ENCODE measurements around the gene DEPP1.

Gene DEPP1

DNA sequence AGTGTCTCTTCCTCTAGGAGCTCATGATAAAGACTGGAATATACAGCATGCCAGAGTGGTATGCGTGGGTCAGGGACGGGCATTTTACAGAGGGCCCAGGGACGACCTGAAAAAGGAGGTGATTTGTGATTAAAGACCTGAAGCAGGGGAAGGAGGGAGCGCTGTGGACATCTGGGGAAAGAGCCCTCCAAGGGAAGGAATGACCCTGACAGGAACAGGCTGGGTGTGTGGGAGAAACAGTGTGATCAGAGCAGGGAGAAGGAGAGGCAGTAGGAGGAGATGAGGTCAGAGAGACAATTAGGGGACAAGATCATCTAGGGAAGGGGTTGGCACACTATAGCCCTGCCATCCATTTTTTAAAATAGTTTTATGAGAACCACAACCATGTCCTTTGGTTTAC lies 22.4 kb downstream of the DEPP1 start:
- Histone ChIP-seq H3K9ac (ENCODE audit: low read length in 5 of 5) (no peak overlapping the region), H3K4me3 (ENCODE audit: low read depth in 1 of 5, low read length in 5 of 5) (no peak overlapping the region), H3K27me3 (ENCODE audit: control insufficient read depth in 5 of 5, insufficient read depth in 4 of 5, low read length in 5 of 5) (no peaks in the 10 kb centered on the region), H3K27ac (ENCODE audit: low read depth, low read length) (peak overlapping the region; percentile 77), H3K36me3 (ENCODE audit: control insufficient read depth in 5 of 5, insufficient read depth in 5 of 5, low read length in 5 of 5) (peaks cover 0 to 23% (median 6%) of the 10 kb centered on the region in 5 donors), H3K9me3 (ENCODE audit: control insufficient read depth in 5 of 5, low read length in 5 of 5) (peaks cover 0 to 4% (median 3%) of the 10 kb centered on the region in 5 donors), H3K4me1 (ENCODE audit: control insufficient read depth in 5 of 5, insufficient read depth in 5 of 5, low read length in 5 of 5) (peaks cover 8 to 67% (median 63%) of the 10 kb centered on the region in 5 donors)

DNA sequence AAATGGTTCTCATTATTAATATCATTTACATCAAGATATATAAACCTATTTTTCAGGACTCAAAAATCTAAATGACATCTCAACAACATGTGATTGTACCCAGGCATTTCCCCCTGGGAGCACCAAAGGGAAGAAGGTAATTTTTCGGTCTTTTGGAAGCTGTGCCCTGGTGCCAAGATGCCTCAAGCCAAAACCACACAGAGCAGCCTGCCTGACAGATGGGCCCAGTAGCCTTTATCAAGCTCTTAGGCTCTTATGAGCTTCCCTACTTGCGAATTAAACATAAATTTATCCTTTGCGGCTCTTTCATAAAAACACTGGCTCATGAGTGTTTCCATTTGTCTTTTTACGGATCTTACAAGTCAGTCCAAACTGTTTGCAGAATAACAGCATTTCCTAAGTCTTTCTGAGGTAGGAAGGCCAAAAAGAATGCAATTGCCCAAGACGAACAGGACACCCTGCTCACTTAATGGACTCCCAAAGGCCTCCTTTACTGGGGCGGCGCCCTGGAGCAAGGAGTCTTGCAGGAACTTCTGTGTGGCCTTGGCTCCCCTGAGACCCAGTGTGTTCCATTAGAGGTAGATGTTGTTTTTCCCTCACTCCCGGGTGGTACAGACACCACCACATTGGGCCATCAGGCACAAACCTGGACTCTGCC lies 23.1 kb downstream of the DEPP1 start:
- H3K9ac ChIP-seq (ENCODE audit: low read length in 5 of 5): no peak overlapping the region
- H3K27me3 ChIP-seq (ENCODE audit: control insufficient read depth in 5 of 5, insufficient read depth in 4 of 5, low read length in 5 of 5): no peaks in the 10 kb centered on the region
- H3K9me3 ChIP-seq (ENCODE audit: control insufficient read depth in 5 of 5, low read length in 5 of 5): peaks cover 0 to 4% (median 3%) of the 10 kb centered on the region in 5 donors
- peak overlapping the region; percentile 77 for H3K27ac ChIP-seq (ENCODE audit: low read depth, low read length)
- peaks cover 0 to 26% (median 6%) of the 10 kb centered on the region in 5 donors for H3K36me3 ChIP-seq (ENCODE audit: control insufficient read depth in 5 of 5, insufficient read depth in 5 of 5, low read length in 5 of 5)
- H3K4me3 ChIP-seq (ENCODE audit: low read depth in 1 of 5, low read length in 5 of 5): no peak overlapping the region
- H3K4me1 ChIP-seq (ENCODE audit: control insufficient read depth in 5 of 5, insufficient read depth in 5 of 5, low read length in 5 of 5): peaks cover 6 to 60% (median 57%) of the 10 kb centered on the region in 5 donors

DNA sequence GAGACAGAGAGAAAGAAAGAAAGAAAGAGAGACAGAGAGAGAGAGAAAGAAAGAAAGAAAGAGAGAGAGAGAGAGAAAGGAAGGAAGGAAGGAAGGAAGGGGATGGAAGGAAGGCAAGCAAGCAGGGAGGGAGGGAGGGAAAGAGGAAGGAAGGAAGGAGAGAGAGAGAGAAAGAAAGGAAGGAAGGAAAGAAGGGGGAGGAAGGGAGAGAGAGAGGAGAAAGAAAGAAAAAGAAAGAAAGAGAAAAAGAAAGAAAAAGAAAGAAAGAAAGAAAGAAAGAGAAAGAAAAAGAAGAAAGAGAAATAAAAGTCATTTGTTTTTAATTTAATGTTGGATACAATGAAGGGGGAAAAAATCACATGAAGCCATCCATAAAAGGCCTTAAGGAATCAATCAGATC lies 23.6 kb downstream of the DEPP1 start:
- H3K27me3 ChIP-seq (ENCODE audit: control insufficient read depth in 5 of 5, insufficient read depth in 4 of 5, low read length in 5 of 5): no peaks in the 10 kb centered on the region
- peaks cover 0 to 27% (median 6%) of the 10 kb centered on the region in 5 donors for H3K36me3 ChIP-seq (ENCODE audit: control insufficient read depth in 5 of 5, insufficient read depth in 5 of 5, low read length in 5 of 5)
- peaks cover 0 to 4% (median 3%) of the 10 kb centered on the region in 5 donors for H3K9me3 ChIP-seq (ENCODE audit: control insufficient read depth in 5 of 5, low read length in 5 of 5)
- no peak overlapping the region for H3K9ac ChIP-seq (ENCODE audit: low read length in 5 of 5)
- no peak overlapping the region for H3K4me3 ChIP-seq (ENCODE audit: low read depth in 1 of 5, low read length in 5 of 5)
- peaks cover 2 to 59% (median 52%) of the 10 kb centered on the region in 5 donors for H3K4me1 ChIP-seq (ENCODE audit: control insufficient read depth in 5 of 5, insufficient read depth in 5 of 5, low read length in 5 of 5)
- peak overlapping the region; percentile 77 for H3K27ac ChIP-seq (ENCODE audit: low read depth, low read length)

DNA sequence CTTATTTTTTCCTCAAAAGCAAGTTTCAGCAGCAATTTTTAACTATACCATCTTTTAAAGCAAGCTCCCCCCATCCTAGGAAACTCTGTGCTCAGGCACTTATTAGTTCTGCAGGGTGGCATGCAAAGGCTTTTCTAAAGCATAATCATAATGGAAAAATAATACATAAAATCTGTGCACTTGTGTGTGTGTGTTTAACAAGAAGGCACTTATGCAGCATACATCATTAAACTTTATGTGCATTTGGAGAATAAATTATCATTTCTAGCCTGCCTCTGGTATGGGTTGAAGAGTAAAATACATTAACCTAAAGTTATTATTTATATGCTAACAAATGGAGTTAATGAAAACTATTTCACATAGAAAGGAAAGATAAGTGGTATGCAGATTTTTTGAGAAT lies 24.6 kb downstream of the DEPP1 start:
- no peak overlapping the region for H3K27ac ChIP-seq (ENCODE audit: low read depth, low read length)
- H3K36me3 ChIP-seq (ENCODE audit: control insufficient read depth in 5 of 5, insufficient read depth in 5 of 5, low read length in 5 of 5): peaks cover 0 to 27% (median 6%) of the 10 kb centered on the region in 5 donors
- no peaks in the 10 kb centered on the region for H3K27me3 ChIP-seq (ENCODE audit: control insufficient read depth in 5 of 5, insufficient read depth in 4 of 5, low read length in 5 of 5)
- peaks cover 2 to 62% (median 49%) of the 10 kb centered on the region in 5 donors for H3K4me1 ChIP-seq (ENCODE audit: control insufficient read depth in 5 of 5, insufficient read depth in 5 of 5, low read length in 5 of 5)
- peaks cover 0 to 4% (median 3%) of the 10 kb centered on the region in 5 donors for H3K9me3 ChIP-seq (ENCODE audit: control insufficient read depth in 5 of 5, low read length in 5 of 5)
- H3K9ac ChIP-seq (ENCODE audit: low read length in 5 of 5): no peak overlapping the region
- no peak overlapping the region for H3K4me3 ChIP-seq (ENCODE audit: low read depth in 1 of 5, low read length in 5 of 5)

DNA sequence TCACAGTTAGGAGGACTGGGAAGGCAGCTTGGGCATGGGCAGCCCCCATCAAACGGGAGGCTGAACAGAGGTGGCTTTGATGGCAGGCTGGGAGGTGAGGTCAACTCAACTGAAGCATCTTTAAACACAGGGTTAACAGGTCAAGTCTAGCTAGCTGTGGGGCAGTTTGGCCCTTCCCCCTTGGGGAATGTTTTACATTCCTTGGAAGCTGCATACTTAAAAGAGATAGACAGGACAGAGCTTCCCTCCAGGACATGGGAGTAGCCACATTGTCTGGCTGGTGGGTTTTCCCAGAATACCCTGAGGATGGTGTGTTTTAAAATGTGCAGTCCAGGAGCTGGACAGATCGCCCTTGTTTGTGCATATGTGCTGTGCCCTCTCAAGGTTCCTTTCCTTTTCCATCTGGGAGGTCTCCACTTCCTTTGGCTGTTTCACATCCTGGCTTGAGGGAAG lies 25.8 kb downstream of the DEPP1 start:
- Histone ChIP-seq H3K9me3 (ENCODE audit: control insufficient read depth in 5 of 5, low read length in 5 of 5) (peaks cover 0 to 4% (median 3%) of the 10 kb centered on the region in 5 donors), H3K27me3 (ENCODE audit: control insufficient read depth in 5 of 5, insufficient read depth in 4 of 5, low read length in 5 of 5) (no peaks in the 10 kb centered on the region), H3K36me3 (ENCODE audit: control insufficient read depth in 5 of 5, insufficient read depth in 5 of 5, low read length in 5 of 5) (peaks cover 0 to 27% (median 6%) of the 10 kb centered on the region in 5 donors), H3K4me1 (ENCODE audit: control insufficient read depth in 5 of 5, insufficient read depth in 5 of 5, low read length in 5 of 5) (peaks cover 2 to 62% (median 48%) of the 10 kb centered on the region in 5 donors), H3K27ac (ENCODE audit: low read depth, low read length) (no peak overlapping the region), H3K9ac (ENCODE audit: low read length in 5 of 5) (no peak overlapping the region), H3K4me3 (ENCODE audit: low read depth in 1 of 5, low read length in 5 of 5) (no peak overlapping the region)

DNA sequence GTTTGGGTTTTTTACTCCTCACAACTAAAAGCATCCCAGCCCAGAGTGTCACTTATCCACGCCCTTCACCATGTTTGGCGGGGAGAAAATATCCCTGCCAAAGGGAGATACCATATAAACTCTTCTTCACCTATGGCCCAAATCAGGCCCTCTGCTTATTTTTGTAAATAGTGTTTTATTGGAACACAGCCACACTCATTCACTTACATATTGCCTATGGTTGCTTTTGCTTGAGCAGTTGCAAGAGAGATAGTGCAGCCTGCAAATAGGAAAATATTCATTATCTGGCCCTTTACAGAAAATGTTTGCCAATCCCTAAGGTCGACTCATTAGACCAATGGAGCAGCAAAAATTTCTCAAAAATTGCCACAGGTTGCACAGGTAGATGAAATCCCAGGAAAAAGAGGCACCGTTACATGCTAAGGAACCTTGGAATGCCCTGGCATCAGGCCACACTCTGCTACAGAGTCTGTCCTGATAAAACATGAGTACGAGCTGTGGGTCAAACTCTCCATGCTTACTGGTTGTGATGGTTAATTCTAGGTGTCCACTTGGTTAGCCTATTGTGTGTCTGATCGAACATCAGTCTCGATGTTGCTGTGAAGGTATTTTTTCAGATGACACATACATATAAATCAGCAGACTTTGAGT lies 26.9 kb downstream of the DEPP1 start:
- Histone ChIP-seq H3K9ac (ENCODE audit: low read length in 5 of 5) (no peak overlapping the region), H3K9me3 (ENCODE audit: control insufficient read depth in 5 of 5, low read length in 5 of 5) (peaks cover 0 to 2% (median under 1%) of the 10 kb centered on the region in 5 donors), H3K4me1 (ENCODE audit: control insufficient read depth in 5 of 5, insufficient read depth in 5 of 5, low read length in 5 of 5) (peaks cover 2 to 62% (median 47%) of the 10 kb centered on the region in 5 donors)

DNA sequence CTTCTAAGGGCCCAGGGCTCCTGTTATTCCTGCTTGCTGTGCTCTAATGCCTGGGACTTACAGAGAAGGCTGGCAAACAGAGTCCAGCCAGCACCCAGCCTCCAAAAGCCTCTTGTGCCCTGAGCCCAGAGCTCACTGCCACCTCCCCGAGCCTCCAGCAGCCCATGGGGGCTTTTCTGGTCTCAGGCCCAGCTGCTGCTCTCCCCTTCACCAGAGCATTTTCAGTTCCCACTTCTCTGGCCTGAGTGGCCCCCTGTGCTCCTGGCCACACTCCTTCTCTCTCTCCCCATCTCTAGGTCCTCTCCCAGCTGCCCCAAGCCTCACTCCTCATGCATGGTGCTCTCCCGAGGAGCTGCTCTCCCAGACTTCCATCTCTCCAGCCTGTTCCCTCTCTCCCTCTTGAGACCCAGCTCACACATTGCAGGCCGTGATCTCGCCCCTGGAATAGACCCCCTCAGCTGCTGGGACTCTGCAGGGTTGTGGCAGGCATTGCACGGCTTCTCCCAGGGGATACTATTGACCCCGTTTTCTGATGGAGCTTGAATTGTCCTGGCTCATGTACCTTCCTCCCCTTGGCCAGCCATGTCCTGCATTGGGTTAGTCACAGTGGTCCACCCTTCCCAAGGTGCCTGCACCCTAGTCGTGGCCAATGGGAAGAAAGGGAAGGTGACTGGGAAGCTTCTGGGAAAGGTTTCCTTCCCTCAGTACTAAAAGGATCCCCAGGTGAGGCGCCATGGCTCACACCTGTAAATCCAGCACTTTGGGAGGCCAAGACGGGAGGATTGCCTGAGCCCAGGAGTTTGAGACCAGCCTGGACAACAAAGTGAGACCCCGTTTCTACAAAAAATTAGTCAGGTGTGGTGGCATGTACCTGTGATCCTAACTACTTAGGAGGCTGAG lies 28.0 kb downstream of the DEPP1 start:
- Histone ChIP-seq H3K36me3 (ENCODE audit: control insufficient read depth in 5 of 5, insufficient read depth in 5 of 5, low read length in 5 of 5) (peaks cover 0 to 16% (median 2%) of the 10 kb centered on the region in 5 donors), H3K4me3 (ENCODE audit: low read depth in 1 of 5, low read length in 5 of 5) (no peak overlapping the region), H3K27ac (ENCODE audit: low read depth, low read length) (no peak overlapping the region), H3K9ac (ENCODE audit: low read length in 5 of 5) (no peak overlapping the region), H3K9me3 (ENCODE audit: control insufficient read depth in 5 of 5, low read length in 5 of 5) (no peaks in the 10 kb centered on the region), H3K4me1 (ENCODE audit: control insufficient read depth in 5 of 5, insufficient read depth in 5 of 5, low read length in 5 of 5) (peaks cover 2 to 64% (median 49%) of the 10 kb centered on the region in 5 donors), H3K27me3 (ENCODE audit: control insufficient read depth in 5 of 5, insufficient read depth in 4 of 5, low read length in 5 of 5) (no peaks in the 10 kb centered on the region)

More for the DNA sequence above, 26.9 kb downstream of the DEPP1 start:
- Histone ChIP-seq H3K27me3 (ENCODE audit: control insufficient read depth in 5 of 5, insufficient read depth in 4 of 5, low read length in 5 of 5) (no peaks in the 10 kb centered on the region), H3K27ac (ENCODE audit: low read depth, low read length) (no peak overlapping the region), H3K36me3 (ENCODE audit: control insufficient read depth in 5 of 5, insufficient read depth in 5 of 5, low read length in 5 of 5) (peaks cover 0 to 25% (median 4%) of the 10 kb centered on the region in 5 donors), H3K4me3 (ENCODE audit: low read depth in 1 of 5, low read length in 5 of 5) (no peak overlapping the region)

DNA sequence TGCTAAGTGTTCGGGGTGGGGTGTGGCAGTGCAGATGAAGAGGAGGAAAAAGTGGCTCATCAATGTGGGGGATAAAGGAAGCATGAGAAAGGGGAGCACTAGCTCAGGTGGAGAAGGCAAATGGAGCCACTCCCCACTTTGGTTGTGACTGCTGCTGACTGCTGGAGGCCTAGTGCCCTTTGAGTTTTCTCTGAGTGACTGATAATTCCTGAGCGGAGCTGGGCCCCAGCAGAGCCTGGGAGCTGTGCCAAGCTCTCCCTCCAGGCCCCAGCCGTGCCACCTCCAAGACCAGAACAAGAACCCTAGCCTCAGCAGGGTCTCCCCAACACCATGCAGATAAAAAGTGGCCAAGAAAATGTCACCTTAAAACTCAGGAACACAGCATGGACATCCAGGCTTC lies 28.7 kb downstream of the DEPP1 start:
- no peak overlapping the region for H3K27ac ChIP-seq (ENCODE audit: low read depth, low read length)
- peaks cover 0 to 14% (median 2%) of the 10 kb centered on the region in 5 donors for H3K36me3 ChIP-seq (ENCODE audit: control insufficient read depth in 5 of 5, insufficient read depth in 5 of 5, low read length in 5 of 5)
- no peak overlapping the region for H3K4me3 ChIP-seq (ENCODE audit: low read depth in 1 of 5, low read length in 5 of 5)
- no peak overlapping the region for H3K9ac ChIP-seq (ENCODE audit: low read length in 5 of 5)
- no peaks in the 10 kb centered on the region for H3K27me3 ChIP-seq (ENCODE audit: control insufficient read depth in 5 of 5, insufficient read depth in 4 of 5, low read length in 5 of 5)
- H3K4me1 ChIP-seq (ENCODE audit: control insufficient read depth in 5 of 5, insufficient read depth in 5 of 5, low read length in 5 of 5): peaks cover 0 to 61% (median 48%) of the 10 kb centered on the region in 5 donors
- H3K9me3 ChIP-seq (ENCODE audit: control insufficient read depth in 5 of 5, low read length in 5 of 5): no peaks in the 10 kb centered on the region

DNA sequence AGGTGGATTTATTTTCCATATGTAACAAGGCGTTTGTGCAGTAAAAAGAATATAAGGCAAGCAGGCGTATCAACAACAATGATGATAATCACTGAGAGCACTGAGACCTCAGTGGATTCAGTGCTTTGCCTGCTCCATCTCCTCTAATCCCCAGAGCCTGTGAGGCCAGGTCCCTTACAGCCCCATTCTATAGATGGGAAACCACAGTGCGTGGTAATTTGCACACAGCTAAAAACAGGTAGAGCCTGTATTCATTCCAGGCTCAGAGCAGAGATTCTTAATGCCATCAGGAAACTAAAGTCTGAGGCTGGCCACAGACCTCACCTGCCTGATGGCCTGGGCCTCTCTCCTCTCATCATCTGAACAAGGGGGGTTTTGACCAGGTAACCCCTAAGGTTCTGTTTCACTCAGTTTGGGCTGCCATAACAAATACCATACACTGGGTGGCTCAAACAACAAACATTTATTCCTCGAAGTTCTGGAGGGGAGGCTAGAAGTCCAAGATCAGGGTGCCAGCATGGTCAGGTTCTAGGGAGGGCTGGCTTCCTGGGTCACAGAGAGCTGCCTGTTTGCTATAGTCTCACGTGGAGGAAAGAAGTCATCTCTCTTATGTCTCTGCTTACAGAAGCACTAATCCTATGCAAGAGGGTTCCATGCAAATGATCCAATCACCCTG lies 29.3 kb downstream of the DEPP1 start:
- no peak overlapping the region for H3K9ac ChIP-seq (ENCODE audit: low read length in 5 of 5)
- no peak overlapping the region for H3K27ac ChIP-seq (ENCODE audit: low read depth, low read length)
- peaks cover 0 to 61% (median 48%) of the 10 kb centered on the region in 5 donors for H3K4me1 ChIP-seq (ENCODE audit: control insufficient read depth in 5 of 5, insufficient read depth in 5 of 5, low read length in 5 of 5)
- no peak overlapping the region for H3K4me3 ChIP-seq (ENCODE audit: low read depth in 1 of 5, low read length in 5 of 5)
- no peaks in the 10 kb centered on the region for H3K27me3 ChIP-seq (ENCODE audit: control insufficient read depth in 5 of 5, insufficient read depth in 4 of 5, low read length in 5 of 5)
- peaks cover 0 to 5% (median 2%) of the 10 kb centered on the region in 5 donors for H3K9me3 ChIP-seq (ENCODE audit: control insufficient read depth in 5 of 5, low read length in 5 of 5)
- peaks cover 0 to 13% (median 2%) of the 10 kb centered on the region in 5 donors for H3K36me3 ChIP-seq (ENCODE audit: control insufficient read depth in 5 of 5, insufficient read depth in 5 of 5, low read length in 5 of 5)

Data from subcutaneous abdominal adipose tissue (tissue), 5 donors.